Ovary (tissue), 3 donors: ENCODE measurements around the gene DNAH6.

Source experiments
- EP300 ChIP-seq: sonication (generic); formaldehyde crosslinking; IDR thresholded peaks from one replicate; pipeline ENCODE4 v1.6.1; 2017; ENCODE audit warnings: antibody characterized with exemption
- POLR2A ChIP-seq: fragments of 450-650 bp; IDR thresholded peaks from one replicate; pipeline ENCODE4 v1.6.1; 2017; ENCODE audit warnings: antibody characterized with exemption, mild to moderate bottlenecking, moderate library complexity
- TF ChIP-seq, protein P1 (sequence below), 3 donors: fragments of 450-650 bp in 2 of 3; fragments of 200-600 bp in 1 of 3; IDR thresholded peaks; one replicate each; pipeline versions ENCODE4 v1.5.1 to v1.8.0; 2016 to 2022; ENCODE audit warnings: antibody characterized with exemption in 3 of 3, mild to moderate bottlenecking in 1 of 3
- donor health status: DM: no; HTN: no; CAD: no.

DNA sequence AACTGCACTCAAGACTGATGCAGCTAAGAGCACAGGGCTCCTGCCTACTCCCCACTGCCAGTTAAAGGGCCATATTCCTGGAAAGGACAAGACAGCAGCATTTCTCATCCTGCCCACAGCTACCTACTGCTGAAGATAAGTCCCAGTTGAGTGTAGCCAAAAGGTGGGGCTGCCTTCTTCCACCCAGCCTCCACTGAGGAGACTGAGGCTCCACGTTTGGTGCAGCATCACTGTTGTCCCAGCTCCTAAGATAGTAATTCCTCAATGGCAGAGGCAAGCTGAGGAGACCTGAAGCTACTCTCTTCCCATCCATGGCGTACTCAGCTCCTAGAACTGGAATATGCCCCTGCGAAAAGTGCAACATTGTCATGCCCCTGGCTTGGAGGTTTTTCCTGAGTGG lies 214.9 kb downstream of the DNAH6 start:
- no peak for TF ChIP-seq POLR2A
- TF ChIP-seq, protein P1, sequence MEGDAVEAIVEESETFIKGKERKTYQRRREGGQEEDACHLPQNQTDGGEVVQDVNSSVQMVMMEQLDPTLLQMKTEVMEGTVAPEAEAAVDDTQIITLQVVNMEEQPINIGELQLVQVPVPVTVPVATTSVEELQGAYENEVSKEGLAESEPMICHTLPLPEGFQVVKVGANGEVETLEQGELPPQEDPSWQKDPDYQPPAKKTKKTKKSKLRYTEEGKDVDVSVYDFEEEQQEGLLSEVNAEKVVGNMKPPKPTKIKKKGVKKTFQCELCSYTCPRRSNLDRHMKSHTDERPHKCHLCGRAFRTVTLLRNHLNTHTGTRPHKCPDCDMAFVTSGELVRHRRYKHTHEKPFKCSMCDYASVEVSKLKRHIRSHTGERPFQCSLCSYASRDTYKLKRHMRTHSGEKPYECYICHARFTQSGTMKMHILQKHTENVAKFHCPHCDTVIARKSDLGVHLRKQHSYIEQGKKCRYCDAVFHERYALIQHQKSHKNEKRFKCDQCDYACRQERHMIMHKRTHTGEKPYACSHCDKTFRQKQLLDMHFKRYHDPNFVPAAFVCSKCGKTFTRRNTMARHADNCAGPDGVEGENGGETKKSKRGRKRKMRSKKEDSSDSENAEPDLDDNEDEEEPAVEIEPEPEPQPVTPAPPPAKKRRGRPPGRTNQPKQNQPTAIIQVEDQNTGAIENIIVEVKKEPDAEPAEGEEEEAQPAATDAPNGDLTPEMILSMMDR (IDR thresholded peaks at IDR 0.05): no peak
- no peak for TF ChIP-seq EP300
